ENCODE results near the gene CCDC3. TPM values are rescaled to one million over a fixed set of nuclear protein-coding genes. Genes with fewer than 3 reads are reported as not detected.

CCDC3 gene
- total RNA-seq, 1 experiment from 2014 or later = 0.10 TPM

DNA sequence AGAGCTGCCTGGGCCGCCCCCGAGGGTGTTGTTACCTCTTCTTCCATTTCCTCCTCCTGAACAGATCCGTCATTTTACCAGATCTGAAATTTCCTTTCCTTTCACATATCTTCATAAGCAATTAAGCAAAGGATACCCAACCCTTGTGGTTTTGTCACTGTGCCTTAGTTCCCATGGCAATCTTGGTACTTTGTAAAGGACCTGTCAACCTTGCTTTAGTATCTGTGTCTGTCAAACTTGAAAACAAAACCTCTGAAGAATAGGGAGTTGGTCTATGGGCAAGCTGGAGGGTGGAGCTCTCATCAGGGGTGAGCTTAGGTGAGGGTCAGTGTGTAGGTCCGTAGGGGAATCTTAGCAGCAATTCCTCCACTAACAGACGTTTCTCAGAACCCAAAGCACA, 25.4 kb upstream of the CCDC3 start:
- Histone ChIP-seq H3K36me3 (ENCODE audit: control insufficient read depth, insufficient read depth, low read length) (no peaks in the 10 kb centered on the region), H3K27ac (ENCODE audit: low read length) (no peak overlapping the region), H3K27me3 (ENCODE audit: control insufficient read depth, insufficient read depth, low read length) (no peaks in the 10 kb centered on the region), H3K4me3 (ENCODE audit: low read depth in 2 of 2, low read length in 2 of 2) (no peak overlapping the region), H3K4me1 (ENCODE audit: control insufficient read depth, insufficient read depth, low read length) (no peaks in the 10 kb centered on the region), H3K9me3 (ENCODE audit: control insufficient read depth, insufficient read depth, low read depth, low read length) (0 out of 2 replicates have a peak, but pooled peaks cover 3% of the 10 kb centered on the region)
- ChIA-PET CTCF (no interaction called here), POLR2A (no interaction called here)
- TF ChIP-seq TCF7L2 (IDR thresholded peaks at IDR 0.05; ENCODE audit: low read depth, low read length) = no peak
- no peak for TF ChIP-seq POLR2AphosphoS5 (IDR thresholded peaks at IDR 0.05; ENCODE audit: low read depth, low read length)
- TF ChIP-seq, protein P1, sequence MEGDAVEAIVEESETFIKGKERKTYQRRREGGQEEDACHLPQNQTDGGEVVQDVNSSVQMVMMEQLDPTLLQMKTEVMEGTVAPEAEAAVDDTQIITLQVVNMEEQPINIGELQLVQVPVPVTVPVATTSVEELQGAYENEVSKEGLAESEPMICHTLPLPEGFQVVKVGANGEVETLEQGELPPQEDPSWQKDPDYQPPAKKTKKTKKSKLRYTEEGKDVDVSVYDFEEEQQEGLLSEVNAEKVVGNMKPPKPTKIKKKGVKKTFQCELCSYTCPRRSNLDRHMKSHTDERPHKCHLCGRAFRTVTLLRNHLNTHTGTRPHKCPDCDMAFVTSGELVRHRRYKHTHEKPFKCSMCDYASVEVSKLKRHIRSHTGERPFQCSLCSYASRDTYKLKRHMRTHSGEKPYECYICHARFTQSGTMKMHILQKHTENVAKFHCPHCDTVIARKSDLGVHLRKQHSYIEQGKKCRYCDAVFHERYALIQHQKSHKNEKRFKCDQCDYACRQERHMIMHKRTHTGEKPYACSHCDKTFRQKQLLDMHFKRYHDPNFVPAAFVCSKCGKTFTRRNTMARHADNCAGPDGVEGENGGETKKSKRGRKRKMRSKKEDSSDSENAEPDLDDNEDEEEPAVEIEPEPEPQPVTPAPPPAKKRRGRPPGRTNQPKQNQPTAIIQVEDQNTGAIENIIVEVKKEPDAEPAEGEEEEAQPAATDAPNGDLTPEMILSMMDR (IDR thresholded peaks at IDR 0.05) = no peak
- TF ChIP-seq SIN3A (IDR thresholded peaks at IDR 0.05; ENCODE audit: borderline replicate concordance, insufficient read depth, low read depth, low read length) = no peak
- TF ChIP-seq, protein P2, sequence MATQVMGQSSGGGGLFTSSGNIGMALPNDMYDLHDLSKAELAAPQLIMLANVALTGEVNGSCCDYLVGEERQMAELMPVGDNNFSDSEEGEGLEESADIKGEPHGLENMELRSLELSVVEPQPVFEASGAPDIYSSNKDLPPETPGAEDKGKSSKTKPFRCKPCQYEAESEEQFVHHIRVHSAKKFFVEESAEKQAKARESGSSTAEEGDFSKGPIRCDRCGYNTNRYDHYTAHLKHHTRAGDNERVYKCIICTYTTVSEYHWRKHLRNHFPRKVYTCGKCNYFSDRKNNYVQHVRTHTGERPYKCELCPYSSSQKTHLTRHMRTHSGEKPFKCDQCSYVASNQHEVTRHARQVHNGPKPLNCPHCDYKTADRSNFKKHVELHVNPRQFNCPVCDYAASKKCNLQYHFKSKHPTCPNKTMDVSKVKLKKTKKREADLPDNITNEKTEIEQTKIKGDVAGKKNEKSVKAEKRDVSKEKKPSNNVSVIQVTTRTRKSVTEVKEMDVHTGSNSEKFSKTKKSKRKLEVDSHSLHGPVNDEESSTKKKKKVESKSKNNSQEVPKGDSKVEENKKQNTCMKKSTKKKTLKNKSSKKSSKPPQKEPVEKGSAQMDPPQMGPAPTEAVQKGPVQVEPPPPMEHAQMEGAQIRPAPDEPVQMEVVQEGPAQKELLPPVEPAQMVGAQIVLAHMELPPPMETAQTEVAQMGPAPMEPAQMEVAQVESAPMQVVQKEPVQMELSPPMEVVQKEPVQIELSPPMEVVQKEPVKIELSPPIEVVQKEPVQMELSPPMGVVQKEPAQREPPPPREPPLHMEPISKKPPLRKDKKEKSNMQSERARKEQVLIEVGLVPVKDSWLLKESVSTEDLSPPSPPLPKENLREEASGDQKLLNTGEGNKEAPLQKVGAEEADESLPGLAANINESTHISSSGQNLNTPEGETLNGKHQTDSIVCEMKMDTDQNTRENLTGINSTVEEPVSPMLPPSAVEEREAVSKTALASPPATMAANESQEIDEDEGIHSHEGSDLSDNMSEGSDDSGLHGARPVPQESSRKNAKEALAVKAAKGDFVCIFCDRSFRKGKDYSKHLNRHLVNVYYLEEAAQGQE (IDR thresholded peaks at IDR 0.05; ENCODE audit: insufficient read depth in 1 of 2, low read depth in 2 of 2, low read length in 1 of 2) = no peak
- ATAC-seq (no peak), DNase-seq (ENCODE audit: low read depth, low spot score) (no peak)
- intact Hi-C loops (cut with micrococcal nuclease; ENCODE audit: unreplicated experiment) = no loop called here
- in situ Hi-C loops (cut with HindIII; ENCODE audit: low pct_unique_long_range_greater_than_20kb, low sequenced_read_pairs) = no loop called here
- BruUV-seq (replicated peaks) = no TSS peak

DNA sequence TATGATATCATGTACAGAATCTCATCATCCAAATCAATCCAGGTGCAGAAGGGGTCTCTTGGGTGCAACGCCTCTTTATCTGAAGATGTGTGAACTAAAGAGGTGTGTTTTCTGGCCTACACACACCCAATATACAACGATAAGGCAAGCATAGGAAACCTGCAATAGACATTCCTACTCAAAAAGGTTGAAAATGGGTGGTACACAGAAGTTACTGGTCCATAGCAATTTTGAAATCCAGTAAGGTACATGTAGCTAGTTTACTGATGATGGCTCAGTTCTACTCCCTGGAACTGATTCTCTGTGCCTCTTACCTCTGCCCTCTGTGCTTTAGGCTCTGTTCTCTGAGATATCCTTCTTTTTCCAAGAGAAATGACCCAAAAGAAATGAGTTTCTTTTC, 22.2 kb upstream of the CCDC3 start:
- POLR2A ChIA-PET = no interaction called here
- TF ChIP-seq SIN3A (IDR thresholded peaks at IDR 0.05; ENCODE audit: borderline replicate concordance, insufficient read depth, low read depth, low read length) (no peak), TCF7L2 (IDR thresholded peaks at IDR 0.05; ENCODE audit: low read depth, low read length) (no peak)
- TF ChIP-seq, protein P2 (IDR thresholded peaks at IDR 0.05; ENCODE audit: insufficient read depth in 1 of 2, low read depth in 2 of 2, low read length in 1 of 2) = no peak
- Histone ChIP-seq H3K4me3 (ENCODE audit: low read depth in 2 of 2, low read length in 2 of 2) (no peak overlapping the region), H3K36me3 (ENCODE audit: control insufficient read depth, insufficient read depth, low read length) (no peaks in the 10 kb centered on the region), H3K9me3 (ENCODE audit: control insufficient read depth, insufficient read depth, low read depth, low read length) (0 out of 2 replicates have a peak, but pooled peaks cover 3% of the 10 kb centered on the region), H3K27me3 (ENCODE audit: control insufficient read depth, insufficient read depth, low read length) (no peaks in the 10 kb centered on the region; the same call in 1 of the 2 replicates), H3K4me1 (ENCODE audit: control insufficient read depth, insufficient read depth, low read length) (no peaks in the 10 kb centered on the region), H3K27ac (ENCODE audit: low read length) (no peak overlapping the region)
- no peak for ATAC-seq
- CTCF ChIA-PET = no interaction called here
- in situ Hi-C loops (cut with HindIII; ENCODE audit: low pct_unique_long_range_greater_than_20kb, low sequenced_read_pairs) (no loop called here), intact Hi-C loops (cut with micrococcal nuclease; ENCODE audit: unreplicated experiment) (no loop called here)
- BruUV-seq (replicated peaks) = no TSS peak
- DNase-seq (ENCODE audit: low read depth, low spot score) = no peak

All from Panc1 (cell line).